CD1c-positive myeloid dendritic cell (primary cell): ENCODE results near the gene SLC46A1.

Experiments
- DNase-seq: peaks from one replicate; pipeline ENCODE4 v3.0.0-alpha.2; 2016; ENCODE audit errors: extremely low spot score

The SLC46A1 gene

GRCh38 chr17:28350271-28350670 is 55.7 kb downstream of the SLC46A1 start:
- no peak for DNase-seq

DNA sequence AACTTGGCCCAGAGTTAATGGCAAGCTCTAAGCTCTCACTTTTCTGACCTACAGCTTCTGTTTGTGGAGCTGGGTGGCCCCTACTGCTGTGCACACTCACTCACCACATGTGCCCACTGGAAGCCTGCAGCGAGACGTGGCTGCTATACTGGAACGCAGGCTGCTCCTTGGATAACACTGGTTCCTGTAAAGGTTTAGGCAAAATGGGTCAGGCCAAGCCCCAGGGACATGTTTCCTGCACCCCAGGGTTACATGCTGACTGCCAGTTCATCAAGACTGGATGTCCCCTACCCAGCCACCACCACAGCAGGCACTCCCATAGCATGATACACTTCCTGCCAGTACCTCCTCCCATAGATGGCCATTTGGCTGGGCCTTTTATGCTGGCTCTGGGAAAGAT is 57.0 kb downstream of the SLC46A1 start:
- no peak for DNase-seq

GRCh38 chr17:28347261-28347891 is 58.6 kb downstream of the SLC46A1 start:
- DNase-seq = no peak

DNA sequence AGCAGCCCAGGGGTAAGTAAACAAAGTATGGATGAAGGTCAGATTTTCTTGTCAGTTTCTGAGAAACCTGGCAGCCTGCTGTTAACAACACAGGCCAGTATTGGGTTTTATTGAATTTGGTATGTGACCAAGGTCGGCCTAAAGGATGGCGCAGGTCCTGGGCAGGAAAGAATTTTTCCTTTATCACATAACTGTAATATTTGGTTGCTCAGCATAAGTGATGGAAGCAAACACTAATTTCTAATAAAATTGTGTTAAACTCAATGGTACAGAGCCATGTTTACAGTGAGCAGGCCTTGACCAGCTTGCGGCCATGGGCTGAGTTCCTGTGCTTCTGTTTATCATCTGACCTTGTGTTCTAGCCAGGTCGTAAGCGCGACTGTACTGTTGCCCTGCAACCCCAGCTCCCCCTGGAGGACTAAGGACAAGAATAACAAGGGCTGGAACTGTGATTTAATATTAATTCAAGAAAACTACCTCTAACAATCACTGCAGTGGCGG is 59.2 kb downstream of the SLC46A1 start:
- no peak for DNase-seq

GRCh38 chr17:28346199-28346580 is 59.8 kb downstream of the SLC46A1 start:
- no peak for DNase-seq

DNA sequence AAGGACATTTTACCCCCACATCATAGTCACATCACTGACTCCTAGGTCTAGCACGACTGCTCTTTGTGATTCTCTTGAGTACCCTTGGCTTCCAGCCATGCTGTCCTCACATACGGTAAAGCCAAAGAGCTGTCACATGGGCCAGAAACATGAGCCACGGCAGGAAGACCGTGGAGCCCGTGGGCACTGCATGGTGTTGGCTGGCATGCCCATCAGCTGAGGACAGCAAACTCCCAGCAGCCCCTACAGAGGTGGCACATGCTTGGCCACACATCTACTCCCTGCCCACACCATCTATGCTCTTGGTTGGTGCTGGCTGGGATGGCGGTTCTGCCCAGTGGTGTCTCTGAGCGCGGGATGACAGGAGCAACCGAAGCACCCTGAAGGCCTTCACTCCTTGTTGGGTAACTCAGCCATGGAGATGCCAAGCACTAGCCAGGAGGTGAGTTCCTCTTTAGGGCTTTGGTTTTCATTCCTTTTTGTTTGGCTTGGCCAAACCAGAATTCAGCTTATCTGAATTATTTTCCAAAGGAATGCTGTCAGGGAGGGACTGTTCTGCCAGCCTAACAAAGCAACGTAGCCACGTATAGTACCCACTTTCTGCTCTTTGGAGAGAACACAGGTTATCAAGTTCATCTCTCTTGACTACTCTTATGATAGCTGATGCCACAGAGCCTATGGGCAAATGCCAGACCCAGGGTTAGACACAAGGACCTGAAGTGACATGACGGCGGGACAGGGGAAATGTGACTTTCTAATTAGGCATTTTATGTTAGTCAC is 60.4 kb downstream of the SLC46A1 start:
- no peak for DNase-seq
